ENCODE results near the gene RRAS2.

The RRAS2 gene

GRCh38 chr11:14315130-14315529, 43.9 kb downstream of the RRAS2 start:
- TF ChIP-seq CTCF (IDR thresholded peaks at IDR 0.05; ENCODE audit: low read depth, low read length), result no peak
- no peak overlapping the region for H3K4me3 ChIP-seq (ENCODE audit: low read depth, low read length)

DNA sequence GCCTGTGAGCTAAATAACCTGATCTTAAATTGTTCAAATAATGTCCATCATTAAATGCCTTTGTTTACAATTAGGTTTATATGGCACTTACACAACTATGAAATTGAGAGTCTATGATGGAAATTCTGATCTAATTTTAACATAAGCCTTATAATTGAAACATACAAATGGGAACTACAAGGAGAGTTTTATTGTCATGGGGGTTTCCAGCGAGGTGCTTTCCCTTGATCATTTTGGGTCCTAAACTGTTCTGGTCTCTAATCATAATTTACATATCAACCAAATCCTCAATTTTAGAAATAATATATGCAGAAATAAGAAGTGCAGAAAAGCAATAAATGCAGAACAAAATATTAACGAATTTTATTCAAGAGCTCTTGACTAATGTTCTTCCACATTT, 44.9 kb downstream of the RRAS2 start:
- H3K4me3 ChIP-seq (ENCODE audit: low read depth, low read length), result no peak overlapping the region
- no peak for TF ChIP-seq CTCF (IDR thresholded peaks at IDR 0.05; ENCODE audit: low read depth, low read length)

- no peak overlapping the region for H3K4me3 ChIP-seq (ENCODE audit: low read depth, low read length)
- no peak for TF ChIP-seq CTCF (IDR thresholded peaks at IDR 0.05; ENCODE audit: low read depth, low read length)
These were observed 46.1 kb downstream of the RRAS2 start for GRCh38 chr11:14312736-14313438.

DNA sequence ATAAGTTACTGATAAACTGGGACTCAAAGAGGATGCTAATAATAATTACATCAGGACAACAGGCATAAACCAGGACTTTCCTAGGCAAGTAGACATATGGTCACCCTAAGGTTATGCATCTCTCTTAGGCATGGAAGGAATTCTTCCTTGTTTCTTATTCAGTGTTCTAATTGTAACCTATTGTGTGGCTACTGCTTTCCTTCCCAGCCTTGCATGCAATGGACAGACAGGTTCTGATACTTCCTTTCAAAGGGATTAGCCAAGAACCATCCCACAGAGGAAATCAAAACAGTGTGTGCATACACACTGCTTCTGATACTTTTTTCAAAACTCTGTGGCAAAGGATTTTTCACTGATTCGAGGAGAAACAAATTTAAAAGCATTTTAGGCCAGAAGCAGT, 48.3 kb downstream of the RRAS2 start:
- TF ChIP-seq CTCF (IDR thresholded peaks at IDR 0.05; ENCODE audit: low read depth, low read length), result no peak
- H3K4me3 ChIP-seq (ENCODE audit: low read depth, low read length), result no peak overlapping the region

GRCh38 chr11:14309425-14310192, 49.4 kb downstream of the RRAS2 start:
- no peak for TF ChIP-seq CTCF (IDR thresholded peaks at IDR 0.05; ENCODE audit: low read depth, low read length)
- no peak overlapping the region for H3K4me3 ChIP-seq (ENCODE audit: low read depth, low read length)

GRCh38 chr11:14308897-14309387, 50.0 kb downstream of the RRAS2 start:
- no peak for TF ChIP-seq CTCF (IDR thresholded peaks at IDR 0.05; ENCODE audit: low read depth, low read length)
- no peak overlapping the region for H3K4me3 ChIP-seq (ENCODE audit: low read depth, low read length)

All from WI38 (cell line).